Testis (tissue), 3 donors: ENCODE measurements around the gene HCFC2. TPM values are rescaled to one million over a fixed set of nuclear protein-coding genes. Genes with fewer than 3 reads are reported as not detected.

Experiments used
- polyA plus RNA-seq: library from polyadenylated mRNA; stranded (reverse); fragments of 350-450 nt; fragmentation: Illumina TruSeq; extraction: RNeasy Lipid Tissue Mini Kit (QIAGEN cat#74804); gene quantifications from one replicate; pipeline ENCODE4 v1.2.3, GENCODE V29; 2014; ENCODE audit warnings: low read depth, low replicate concordance; ENCODE audit not compliant: insufficient read depth
- small RNA-seq, 2 donors: library from RNA; depleted of rRNA; stranded (forward); fragments of <200 nt; gene quantifications; one replicate each; pipeline ENCODE3, GENCODE V24; 2016
- total RNA-seq, 2 donors: library from RNA; depleted of rRNA; stranded (reverse); fragments of >200 nt; gene quantifications; one replicate each; pipeline ENCODE4 v1.2.3, GENCODE V29; 2016

The HCFC2 gene
- total and polyA plus RNA-seq, 3 donors from 2014 or later, result 36.2 to 95.2 (median 57.9) TPM

Small RNA genes within 50 kb of the gene (small RNA-seq; reads per million reads assigned to genes)
- gene RNA5SP370, result 0 reads per million in 2 donors

Other genes starting within 250 kb of the HCFC2 start
- 10 to 100 TPM; 16.1 to 25.4 TPM for gene NT5DC3, start 223.3 kb upstream of the HCFC2 start, total RNA-seq
- 5.7 TPM for gene NT5DC3, start 223.3 kb upstream of the HCFC2 start, polyA plus RNA-seq
- 100 to 1,000 TPM; 257 to 259 TPM for gene HSP90B1, start 134.1 kb upstream of the HCFC2 start, total RNA-seq
- gene HSP90B1, start 134.1 kb upstream of the HCFC2 start, polyA plus RNA-seq, result 265 TPM
- 10 to 100 TPM; 16.0 to 16.5 TPM for gene TDG, start 98.7 kb upstream of the HCFC2 start, total RNA-seq
- 11.3 TPM for gene TDG, start 98.7 kb upstream of the HCFC2 start, polyA plus RNA-seq
- gene GLT8D2, start 14.3 kb upstream of the HCFC2 start, total RNA-seq, result 1 to 10 TPM; 5.7 to 8.1 TPM
- gene GLT8D2, start 14.3 kb upstream of the HCFC2 start, polyA plus RNA-seq, result 17.3 TPM
- 10 to 100 TPM; 33.8 to 36.1 TPM for gene NFYB, start 73.7 kb downstream of the HCFC2 start, total RNA-seq
- 53.1 TPM for gene NFYB, start 73.7 kb downstream of the HCFC2 start, polyA plus RNA-seq
- 100 to 1,000 TPM in 1 of 2 donors, 10 to 100 TPM in 1; 96.2 to 110 TPM for gene TXNRD1, start 151.2 kb downstream of the HCFC2 start, total RNA-seq
- 67.8 TPM for gene TXNRD1, start 151.2 kb downstream of the HCFC2 start, polyA plus RNA-seq
- 10 to 100 TPM; 59.3 to 63.0 TPM for gene EID3, start 239.2 kb downstream of the HCFC2 start, total RNA-seq
- gene EID3, start 239.2 kb downstream of the HCFC2 start, polyA plus RNA-seq, result 139 TPM